ENCODE data around the gene TRIM32. TPM values are rescaled to one million over a fixed set of nuclear protein-coding genes. Genes with fewer than 3 reads are reported as not detected.

TRIM32 gene
- total RNA-seq, 1 experiment from 2014 or later = 22.3 TPM

GRCh38 chr9:116691607-116692006 is 4.5 kb downstream of the TRIM32 start:
- Histone ChIP-seq H3K4me1 (peaks cover 25% of the 10 kb centered on the region), H3K4me3 (ENCODE audit: low read depth, low read length) (no peak overlapping the region), H3K9me3 (no peaks in the 10 kb centered on the region), H3K36me3 (ENCODE audit: control insufficient read depth, insufficient read depth, low read length) (no peaks in the 10 kb centered on the region; the same call in 1 of the 2 replicates), H3K27me3 (replicated peaks; ENCODE audit: control insufficient read depth, insufficient read depth, low read length) (no peaks in the 10 kb centered on the region)
- H3K4me3 Mint-ChIP-seq (ENCODE audit: unreplicated experiment) = no peak overlapping the region
- DNase-seq = no peak
- ChIA-PET CTCF (no interaction called here), POLR2A (no interaction called here)
- peaks cover 25% of the 10 kb centered on the region for H3K4me1 Mint-ChIP-seq (ENCODE audit: low read depth, unreplicated experiment)
- H3K9me3 Mint-ChIP-seq (ENCODE audit: unreplicated experiment) = no peaks in the 10 kb centered on the region
- no peak for TF ChIP-seq CTCF (IDR thresholded peaks at IDR 0.05; ENCODE audit: insufficient read depth in 1 of 2, low read depth in 1 of 2, low read length in 1 of 2, severe bottlenecking in 1 of 2, unreplicated experiment in 1 of 2)
- intact Hi-C loops (cut with micrococcal nuclease; ENCODE audit: unreplicated experiment) = no loop called here
- H3K36me3 Mint-ChIP-seq (ENCODE audit: insufficient read depth, unreplicated experiment) = peaks cover 7% of the 10 kb centered on the region
- no TSS peak for BruUV-seq (replicated peaks)
- H3K27me3 Mint-ChIP-seq (ENCODE audit: insufficient read depth, unreplicated experiment) = no peaks in the 10 kb centered on the region
- H3K27ac Mint-ChIP-seq (ENCODE audit: unreplicated experiment) = no peak overlapping the region

GRCh38 chr9:116692616-116693015 is 5.5 kb downstream of the TRIM32 start:
- Mint-ChIP-seq H3K27me3 (ENCODE audit: insufficient read depth, unreplicated experiment) (no peaks in the 10 kb centered on the region), H3K27ac (ENCODE audit: unreplicated experiment) (no peak overlapping the region), H3K4me3 (ENCODE audit: unreplicated experiment) (no peak overlapping the region), H3K36me3 (ENCODE audit: insufficient read depth, unreplicated experiment) (no peaks in the 10 kb centered on the region), H3K4me1 (ENCODE audit: low read depth, unreplicated experiment) (peaks cover 23% of the 10 kb centered on the region), H3K9me3 (ENCODE audit: unreplicated experiment) (no peaks in the 10 kb centered on the region)
- no peaks in the 10 kb centered on the region for H3K9me3 ChIP-seq
- TF ChIP-seq CTCF (IDR thresholded peaks at IDR 0.05; ENCODE audit: insufficient read depth in 1 of 2, low read depth in 1 of 2, low read length in 1 of 2, severe bottlenecking in 1 of 2, unreplicated experiment in 1 of 2) = no peak
- H3K27me3 ChIP-seq (replicated peaks; ENCODE audit: control insufficient read depth, insufficient read depth, low read length) = no peaks in the 10 kb centered on the region
- DNase-seq = no peak
- ChIA-PET CTCF (no interaction called here), POLR2A (no interaction called here)
- no TSS peak for BruUV-seq (replicated peaks)
- H3K4me3 ChIP-seq (ENCODE audit: low read depth, low read length) = no peak overlapping the region
- H3K36me3 ChIP-seq (ENCODE audit: control insufficient read depth, insufficient read depth, low read length) = no peaks in the 10 kb centered on the region; the same call in 1 of the 2 replicates
- H3K4me1 ChIP-seq = peaks cover 25% of the 10 kb centered on the region
- intact Hi-C loops (cut with micrococcal nuclease; ENCODE audit: unreplicated experiment) = no loop called here

GRCh38 chr9:116693233-116693731 is 6.2 kb downstream of the TRIM32 start:
- POLR2A ChIA-PET = no interaction called here
- no peak overlapping the region for H3K27ac Mint-ChIP-seq (ENCODE audit: unreplicated experiment)
- no peaks in the 10 kb centered on the region for H3K9me3 Mint-ChIP-seq (ENCODE audit: unreplicated experiment)
- TF ChIP-seq CTCF (IDR thresholded peaks at IDR 0.05; ENCODE audit: insufficient read depth in 1 of 2, low read depth in 1 of 2, low read length in 1 of 2, severe bottlenecking in 1 of 2, unreplicated experiment in 1 of 2) = no peak
- intact Hi-C loops (cut with micrococcal nuclease; ENCODE audit: unreplicated experiment) = no loop called here
- Histone ChIP-seq H3K27me3 (replicated peaks; ENCODE audit: control insufficient read depth, insufficient read depth, low read length) (no peaks in the 10 kb centered on the region), H3K4me1 (peaks cover 20% of the 10 kb centered on the region), H3K36me3 (ENCODE audit: control insufficient read depth, insufficient read depth, low read length) (no peaks in the 10 kb centered on the region; the same call in 1 of the 2 replicates), H3K4me3 (ENCODE audit: low read depth, low read length) (no peak overlapping the region), H3K9me3 (no peaks in the 10 kb centered on the region)
- H3K27me3 Mint-ChIP-seq (ENCODE audit: insufficient read depth, unreplicated experiment) = no peaks in the 10 kb centered on the region
- CTCF ChIA-PET = no interaction called here
- DNase-seq = no peak
- H3K4me1 Mint-ChIP-seq (ENCODE audit: low read depth, unreplicated experiment) = peaks cover 16% of the 10 kb centered on the region
- no TSS peak for BruUV-seq (replicated peaks)
- H3K4me3 Mint-ChIP-seq (ENCODE audit: unreplicated experiment) = no peak overlapping the region
- peaks cover 5% of the 10 kb centered on the region for H3K36me3 Mint-ChIP-seq (ENCODE audit: insufficient read depth, unreplicated experiment)
